ENCODE data around the gene RNF8.
A peak's percentile ranks its signal among the peaks of the same experiment; 100 is the strongest.

The RNF8 gene

GRCh38 chr6:37354526-37355384, 972 bp downstream of the RNF8 start:
- H3K4me3 Mint-ChIP-seq = peak overlapping the region; percentile 98 to 99
- ATAC-seq (replicated peaks) = no peak
- peak overlapping the region; percentile 93 to 98 for H3K27ac Mint-ChIP-seq
- H3K27me3 Mint-ChIP-seq = no peaks in the 10 kb centered on the region
- H3K36me3 Mint-ChIP-seq (ENCODE audit: insufficient read depth) = peaks cover 16% of the 10 kb centered on the region
- H3K9me3 Mint-ChIP-seq = no peaks in the 10 kb centered on the region
- H3K4me1 Mint-ChIP-seq (ENCODE audit: low read depth in 2 of 2) = peaks cover 22 to 45% of the 10 kb centered on the region in 2 donors
- DNase-seq = no peak

GRCh38 chr6:37357288-37357687, 3.5 kb downstream of the RNF8 start:
- ATAC-seq (replicated peaks) (no peak), DNase-seq (no peak)
- Mint-ChIP-seq H3K27me3 (no peaks in the 10 kb centered on the region), H3K4me1 (ENCODE audit: low read depth in 2 of 2) (peaks cover 22 to 45% of the 10 kb centered on the region in 2 donors), H3K9me3 (no peaks in the 10 kb centered on the region), H3K27ac (no peak overlapping the region), H3K36me3 (ENCODE audit: insufficient read depth) (peaks cover 13% of the 10 kb centered on the region), H3K4me3 (no peak overlapping the region)

GRCh38 chr6:37357860-37358259, 4.1 kb downstream of the RNF8 start:
- Mint-ChIP-seq H3K4me1 (ENCODE audit: low read depth in 2 of 2) (peaks cover 22 to 45% of the 10 kb centered on the region in 2 donors), H3K4me3 (no peak overlapping the region), H3K27ac (no peak overlapping the region), H3K36me3 (ENCODE audit: insufficient read depth) (peaks cover 12% of the 10 kb centered on the region), H3K27me3 (no peaks in the 10 kb centered on the region), H3K9me3 (no peaks in the 10 kb centered on the region)
- DNase-seq (no peak), ATAC-seq (replicated peaks) (no peak)

- ATAC-seq (replicated peaks) (no peak), DNase-seq (no peak)
- H3K27me3 Mint-ChIP-seq = no peaks in the 10 kb centered on the region
- peaks cover 16 to 36% of the 10 kb centered on the region in 2 donors for H3K4me1 Mint-ChIP-seq (ENCODE audit: low read depth in 2 of 2)
- H3K27ac Mint-ChIP-seq = no peak overlapping the region
- H3K36me3 Mint-ChIP-seq (ENCODE audit: insufficient read depth) = peaks cover 15% of the 10 kb centered on the region
- H3K9me3 Mint-ChIP-seq = no peaks in the 10 kb centered on the region
- no peak overlapping the region for H3K4me3 Mint-ChIP-seq
Observed at GRCh38 chr6:37359039-37359438, 5.3 kb downstream of the RNF8 start.

- Mint-ChIP-seq H3K9me3 (no peaks in the 10 kb centered on the region), H3K27me3 (no peaks in the 10 kb centered on the region), H3K27ac (no peak overlapping the region)
Observed at GRCh38 chr6:37362101-37362828, 8.5 kb downstream of the RNF8 start.

GRCh38 chr6:37365791-37366190, 12.0 kb downstream of the RNF8 start:
- Mint-ChIP-seq H3K36me3 (ENCODE audit: insufficient read depth) (peaks cover 22% of the 10 kb centered on the region), H3K4me1 (ENCODE audit: low read depth in 2 of 2) (peaks cover 4 to 10% of the 10 kb centered on the region in 2 donors), H3K9me3 (no peaks in the 10 kb centered on the region), H3K4me3 (no peak overlapping the region), H3K27me3 (no peaks in the 10 kb centered on the region), H3K27ac (no peak overlapping the region)
- DNase-seq = no peak
- ATAC-seq (replicated peaks) = no peak

More at GRCh38 chr6:37362101-37362828, 8.5 kb downstream of the RNF8 start:
- ATAC-seq (replicated peaks) = no peak
- Mint-ChIP-seq H3K4me1 (ENCODE audit: low read depth in 2 of 2) (peaks cover 2 to 11% of the 10 kb centered on the region in 2 donors), H3K36me3 (ENCODE audit: insufficient read depth) (peaks cover 24% of the 10 kb centered on the region), H3K4me3 (no peak overlapping the region)
- no peak for DNase-seq

GRCh38 chr6:37366910-37367309, 13.1 kb downstream of the RNF8 start:
- ATAC-seq (replicated peaks) (no peak), DNase-seq (no peak)
- Mint-ChIP-seq H3K9me3 (no peaks in the 10 kb centered on the region), H3K36me3 (ENCODE audit: insufficient read depth) (peaks cover 23% of the 10 kb centered on the region), H3K4me1 (ENCODE audit: low read depth in 2 of 2) (peaks cover 4 to 10% of the 10 kb centered on the region in 2 donors), H3K27me3 (no peaks in the 10 kb centered on the region), H3K27ac (no peak overlapping the region), H3K4me3 (no peak overlapping the region)

- H3K27ac Mint-ChIP-seq = no peak overlapping the region
- peaks cover 22% of the 10 kb centered on the region for H3K36me3 Mint-ChIP-seq (ENCODE audit: insufficient read depth)
- ATAC-seq (replicated peaks) (no peak), DNase-seq (no peak)
- no peak overlapping the region for H3K4me3 Mint-ChIP-seq
- no peaks in the 10 kb centered on the region for H3K27me3 Mint-ChIP-seq
- H3K9me3 Mint-ChIP-seq = no peaks in the 10 kb centered on the region
- peaks cover 4 to 10% of the 10 kb centered on the region in 2 donors for H3K4me1 Mint-ChIP-seq (ENCODE audit: low read depth in 2 of 2)
Observed at GRCh38 chr6:37368961-37369320, 15.2 kb downstream of the RNF8 start.

GRCh38 chr6:37369321-37370201, 15.8 kb downstream of the RNF8 start:
- ATAC-seq (replicated peaks) (no peak), DNase-seq (no peak)
- Mint-ChIP-seq H3K27ac (no peak overlapping the region), H3K36me3 (ENCODE audit: insufficient read depth) (peaks cover 19% of the 10 kb centered on the region), H3K9me3 (no peaks in the 10 kb centered on the region), H3K4me3 (no peak overlapping the region), H3K4me1 (ENCODE audit: low read depth in 2 of 2) (peaks cover 4 to 10% of the 10 kb centered on the region in 2 donors), H3K27me3 (no peaks in the 10 kb centered on the region)

GRCh38 chr6:37371154-37372083, 17.6 kb downstream of the RNF8 start:
- Mint-ChIP-seq H3K4me3 (no peak overlapping the region), H3K9me3 (no peaks in the 10 kb centered on the region), H3K36me3 (ENCODE audit: insufficient read depth) (peaks cover 27% of the 10 kb centered on the region)

GRCh38 chr6:37372116-37372515, 18.3 kb downstream of the RNF8 start:
- no peak overlapping the region for H3K4me3 Mint-ChIP-seq
- DNase-seq (no peak), ATAC-seq (replicated peaks) (no peak)
- no peaks in the 10 kb centered on the region for H3K27me3 Mint-ChIP-seq
- peaks cover 2 to 10% of the 10 kb centered on the region in 2 donors for H3K4me1 Mint-ChIP-seq (ENCODE audit: low read depth in 2 of 2)
- peaks cover 32% of the 10 kb centered on the region for H3K36me3 Mint-ChIP-seq (ENCODE audit: insufficient read depth)
- no peaks in the 10 kb centered on the region for H3K9me3 Mint-ChIP-seq
- H3K27ac Mint-ChIP-seq = no peak overlapping the region

More at GRCh38 chr6:37371154-37372083, 17.6 kb downstream of the RNF8 start:
- H3K4me1 Mint-ChIP-seq (ENCODE audit: low read depth in 2 of 2) = peaks cover 2 to 10% of the 10 kb centered on the region in 2 donors
- DNase-seq (no peak), ATAC-seq (replicated peaks) (no peak)
- no peak overlapping the region for H3K27ac Mint-ChIP-seq
- no peaks in the 10 kb centered on the region for H3K27me3 Mint-ChIP-seq

GRCh38 chr6:37373822-37374471, 20.2 kb downstream of the RNF8 start:
- H3K36me3 Mint-ChIP-seq (ENCODE audit: insufficient read depth) = peaks cover 43% of the 10 kb centered on the region
- H3K4me3 Mint-ChIP-seq = no peak overlapping the region
- no peak for DNase-seq
- H3K27me3 Mint-ChIP-seq = no peaks in the 10 kb centered on the region
- H3K27ac Mint-ChIP-seq = no peak overlapping the region
- H3K4me1 Mint-ChIP-seq (ENCODE audit: low read depth in 2 of 2) = peaks cover 0 to 8% of the 10 kb centered on the region in 2 donors
- H3K9me3 Mint-ChIP-seq = no peaks in the 10 kb centered on the region
- ATAC-seq (replicated peaks) = no peak
